ENCODE measurements around the gene PLTP. TPM values are rescaled to one million over a fixed set of nuclear protein-coding genes. Genes with fewer than 3 reads are reported as not detected.

Gene PLTP
- total RNA-seq, 1 experiment from 2014 or later: 4.7 TPM

- Histone ChIP-seq H4K20me1 (ENCODE audit: insufficient read depth) (no peaks in the 10 kb centered on the region), H2AFZ (ENCODE audit: low read depth, low read length, poor library complexity, severe bottlenecking) (no peak overlapping the region), H3K36me3 (ENCODE audit: control insufficient read depth in 1 of 2, insufficient read depth in 2 of 2, low read length in 2 of 2) (peaks cover 6 to 12% of the 10 kb centered on the region in 2 experiments; a peak in 3 of 4 replicates), H3K4me2 (ENCODE audit: low read length) (no peak overlapping the region), H3K79me2 (ENCODE audit: insufficient read depth, low read length) (no peaks in the 10 kb centered on the region), H3K9me3 (ENCODE audit: control insufficient read depth in 1 of 2, insufficient read depth in 1 of 2, low read depth in 1 of 2, low read length in 2 of 2) (no peaks in the 10 kb centered on the region), H3K4me3 (replicated peaks in 1 of 2; ENCODE audit: low read depth in 1 of 2, low read length in 2 of 2) (no peak overlapping the region), H3K9ac (ENCODE audit: low read length) (no peak overlapping the region), H3K9me2 (ENCODE audit: insufficient read depth) (no peaks in the 10 kb centered on the region), H3K27ac (ENCODE audit: low read depth, low read length) (no peak overlapping the region), H3K4me1 (ENCODE audit: control insufficient read depth in 1 of 2, insufficient read depth in 2 of 2, low read length in 2 of 2) (no peaks in the 10 kb centered on the region), H3K27me3 (ENCODE audit: insufficient read depth, low read length) (no peaks in the 10 kb centered on the region)
- POLR2A ChIA-PET: no interaction called here
- CTCF ChIA-PET: no interaction called here
- BruUV-seq (replicated peaks): no TSS peak
- no peak for ATAC-seq
- RAD21 ChIA-PET (ENCODE audit: low non-redundant PET in 1 of 2, low total read pairs in 2 of 2, uncharacterized antibody in 2 of 2, unreplicated experiment in 2 of 2): no interaction called here
- no peak for TF ChIP-seq POLR2A (IDR thresholded peaks at IDR 0.05; ENCODE audit: borderline replicate concordance, extremely low read depth, insufficient read depth, insufficient read length)
- no peak for TF ChIP-seq REST (IDR thresholded peaks at IDR 0.05; ENCODE audit: low read depth)
- TF ChIP-seq FOSL1 (IDR thresholded peaks at IDR 0.05; ENCODE audit: low read depth): no peak
- TF ChIP-seq JUND (IDR thresholded peaks at IDR 0.05): no peak
- TF ChIP-seq ZNF274 (IDR thresholded peaks at IDR 0.05; ENCODE audit: low read depth, low read length): no peak
- TF ChIP-seq POLR2AphosphoS5 (IDR thresholded peaks at IDR 0.05; ENCODE audit: low read depth, low read length): no peak
- no peak for TF ChIP-seq CTCF (IDR thresholded peaks at IDR 0.05 in 2 of 3, conservative IDR thresholded peaks at IDR 0.05 in 1 of 3; ENCODE audit: borderline replicate concordance in 1 of 3, insufficient read depth in 1 of 3, low read depth in 2 of 3, low read length in 2 of 3)
- no peak for TF ChIP-seq ELF1 (IDR thresholded peaks at IDR 0.05; ENCODE audit: borderline replicate concordance, low read depth)
- TF ChIP-seq EZH2 (IDR thresholded peaks at IDR 0.05): no peak
- TF ChIP-seq ZBTB33 (IDR thresholded peaks at IDR 0.05; ENCODE audit: extremely low read depth, insufficient replicate concordance, low read length): no peak
- TF ChIP-seq TCF7L2 (IDR thresholded peaks at IDR 0.05; ENCODE audit: borderline replicate concordance, extremely low read depth, insufficient read depth, insufficient read length): no peak
- no peak for TF ChIP-seq EZH2phosphoT487 (IDR thresholded peaks at IDR 0.05; ENCODE audit: borderline replicate concordance)
- no peak for TF ChIP-seq SIN3A (IDR thresholded peaks at IDR 0.05; ENCODE audit: low read depth)
- TF ChIP-seq RAD21 (IDR thresholded peaks at IDR 0.05; ENCODE audit: low read depth): no peak
- no peak for TF ChIP-seq CEBPB (IDR thresholded peaks at IDR 0.05; ENCODE audit: low read depth)
- no peak for TF ChIP-seq MAX (IDR thresholded peaks at IDR 0.05)
- TF ChIP-seq ATF3 (IDR thresholded peaks at IDR 0.05): no peak
- TF ChIP-seq ZFX (IDR thresholded peaks at IDR 0.05): no peak
- TF ChIP-seq YY1 (IDR thresholded peaks at IDR 0.05; ENCODE audit: extremely low read depth, insufficient replicate concordance, low read depth, low read length): no peak
- intact Hi-C loops (cut with micrococcal nuclease): no loop called here
- DNase-seq (ENCODE audit: low read depth, low spot score): no peak
These were observed 13.7 kb downstream of the PLTP start for GRCh38 chr20:45898285-45898684.

All from HCT116 (cell line).